OCI-LY7 (cell line): ENCODE data around the gene EIF5A. TPM values are rescaled to one million over a fixed set of nuclear protein-coding genes. Genes with fewer than 3 reads are reported as not detected.
"Not testable (repeated sequence)": the region's sequence is repeated elsewhere in the genome, so short reads cannot be mapped to it uniquely, and the experiment has no call there.

Experiments used
- BruUV-seq: library from RNA; stranded (reverse); fragments of 400-500 nt; replicated peaks from 2 replicates; lab custom pipeline; 2021; lab: Mats Ljungman, UMichigan
- CTCF ChIA-PET: fragments of 300-600 bp; sonication (Branson Sonifier 250); formaldehyde crosslinking; loops from one replicate; lab custom pipeline; 2022; ENCODE audit warnings: antibody characterized with exemption; ENCODE audit not compliant: unreplicated experiment; lab: Charles Lee
- POLR2A ChIA-PET: fragments of 300-600 bp; sonication (Branson Sonifier 250); formaldehyde crosslinking; loops from one replicate; lab custom pipeline; 2022; ENCODE audit warnings: antibody characterized with exemption; lab: Charles Lee
- DNase-seq: peaks from one replicate; pipeline ENCODE4 v3.0.0-alpha.2; 2015; ENCODE audit warnings: low spot score
- H2AFZ ChIP-seq: fragments of 200-600 bp; sonication (generic), shearing (Covaris generic); 2 replicates; pipeline ENCODE4 v1.6.1; 2014; ENCODE audit warnings: mild to moderate bottlenecking, antibody characterized with exemption, low read length, moderate library complexity
- H3K27ac ChIP-seq: fragments of 200-600 bp; sonication (generic); 2 replicates; pipeline ENCODE4 v1.5.1; 2014; ENCODE audit warnings: mixed run types, low read depth, mild to moderate bottlenecking, moderate library complexity, low read length, inconsistent platforms; ENCODE audit not compliant: poor library complexity, severe bottlenecking
- H3K36me3 ChIP-seq: fragments of 200-600 bp; sonication (generic); 2 replicates; pipeline ENCODE4 v1.6.1; 2014; ENCODE audit warnings: mild to moderate bottlenecking, antibody characterized with exemption, low read length, moderate library complexity, mixed read lengths; ENCODE audit not compliant: insufficient read depth
- H3K4me1 ChIP-seq: fragments of 200-600 bp; sonication (generic); 2 replicates; pipeline ENCODE4 v1.5.1; 2014; ENCODE audit warnings: mild to moderate bottlenecking, low read length; ENCODE audit not compliant: insufficient read depth, poor library complexity, severe bottlenecking
- H3K4me2 ChIP-seq: fragments of 200-600 bp; sonication (generic); 2 replicates; pipeline ENCODE4 v1.6.1; 2014; ENCODE audit warnings: mild to moderate bottlenecking, low read length
- H3K4me3 ChIP-seq: fragments of 200-600 bp; sonication (generic); 2 replicates; pipeline ENCODE4 v1.5.1; 2014; ENCODE audit warnings: mild to moderate bottlenecking, low read depth, low read length; ENCODE audit not compliant: poor library complexity, severe bottlenecking
- H3K79me2 ChIP-seq: fragments of 200-600 bp; sonication (generic); 2 replicates; pipeline ENCODE4 v1.6.1; 2016; ENCODE audit warnings: low read depth, mild to moderate bottlenecking, low read length, moderate library complexity, mixed read lengths; ENCODE audit not compliant: insufficient read depth
- H3K9me2 ChIP-seq: fragments of 200-600 bp; sonication (generic); 2 replicates; pipeline ENCODE4 v1.6.1; 2016; ENCODE audit warnings: mild to moderate bottlenecking, low read length, mixed read lengths; ENCODE audit not compliant: insufficient read depth
- H3K9me3 ChIP-seq: fragments of 200-600 bp; sonication (generic); 2 replicates; pipeline ENCODE4 v1.6.1; 2014; ENCODE audit warnings: mild to moderate bottlenecking, mixed run types, low read length, mixed read lengths
- H4K20me1 ChIP-seq: fragments of 200-600 bp; sonication (generic); 2 replicates; pipeline ENCODE4 v1.6.1; 2014; ENCODE audit warnings: mild to moderate bottlenecking, antibody characterized with exemption, low read length, moderate library complexity, mixed read lengths; ENCODE audit not compliant: insufficient read depth
- EZH2phosphoT487 ChIP-seq: fragments of 200-600 bp; sonication (generic); IDR thresholded peaks from 2 replicates; pipeline ENCODE4 v1.6.1; 2018; ENCODE audit warnings: low read depth, borderline replicate concordance, mild to moderate bottlenecking, mixed run types, antibody characterized with exemption, low read length, moderate library complexity, mixed read lengths
- intact Hi-C: fragments of 100-400 bp; cut with micrococcal nuclease; formaldehyde crosslinking; loops from one replicate; pipeline ENCODE4 v1.10.0; 2022; ENCODE audit not compliant: unreplicated experiment
- total RNA-seq, 2 experiments: library from RNA; depleted of rRNA in 1 of 2; stranded (reverse); fragments of >200 nt in 1 of 2; shearing (Covaris generic) in 1 of 2; gene quantifications; 2 replicates each; pipeline ENCODE4 v1.2.3, GENCODE V29; 2014 to 2022
- TF ChIP-seq, protein P1 (sequence below): fragments of 200-600 bp; sonication (generic); conservative IDR thresholded peaks from 2 replicates; pipeline ENCODE4 v1.5.1; 2014; ENCODE audit warnings: mild to moderate bottlenecking, antibody characterized with exemption, low read length, moderate library complexity, mixed read lengths

The EIF5A gene
- total RNA-seq, 2 experiments from 2014 or later = 491 to 803 TPM

DNA sequence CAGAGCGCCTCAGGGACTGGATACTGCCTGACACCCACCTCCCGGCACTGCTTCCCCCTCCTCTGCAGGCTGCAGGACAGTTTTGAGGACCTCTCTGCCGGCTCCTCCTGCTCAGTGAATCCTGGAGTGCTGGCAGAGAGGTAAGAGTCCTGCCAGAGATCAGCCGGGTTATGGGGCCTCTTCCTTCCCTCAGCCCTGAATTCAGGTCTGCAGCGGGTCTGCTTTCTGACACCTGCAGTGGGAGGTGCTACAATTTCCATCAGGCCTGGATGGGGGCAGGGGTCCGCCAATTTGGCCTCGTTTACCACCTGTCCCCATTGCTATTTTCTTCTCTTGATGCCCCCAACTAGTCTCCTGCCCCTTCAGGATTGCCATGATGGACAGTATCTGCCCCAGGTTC, 24.7 kb downstream of the EIF5A start:
- POLR2A ChIA-PET = interaction anchor here (2.8 kb wide), 1 partner anchor 16 kb away, joined by 10 read pairs; the partner anchor contains the start of gene GPS2
- peak overlapping the region; percentile 98 for H3K4me2 ChIP-seq
- H3K9me3 ChIP-seq = no peaks in the 10 kb centered on the region
- TF ChIP-seq EZH2phosphoT487 = no peak
- TF ChIP-seq, protein P1, sequence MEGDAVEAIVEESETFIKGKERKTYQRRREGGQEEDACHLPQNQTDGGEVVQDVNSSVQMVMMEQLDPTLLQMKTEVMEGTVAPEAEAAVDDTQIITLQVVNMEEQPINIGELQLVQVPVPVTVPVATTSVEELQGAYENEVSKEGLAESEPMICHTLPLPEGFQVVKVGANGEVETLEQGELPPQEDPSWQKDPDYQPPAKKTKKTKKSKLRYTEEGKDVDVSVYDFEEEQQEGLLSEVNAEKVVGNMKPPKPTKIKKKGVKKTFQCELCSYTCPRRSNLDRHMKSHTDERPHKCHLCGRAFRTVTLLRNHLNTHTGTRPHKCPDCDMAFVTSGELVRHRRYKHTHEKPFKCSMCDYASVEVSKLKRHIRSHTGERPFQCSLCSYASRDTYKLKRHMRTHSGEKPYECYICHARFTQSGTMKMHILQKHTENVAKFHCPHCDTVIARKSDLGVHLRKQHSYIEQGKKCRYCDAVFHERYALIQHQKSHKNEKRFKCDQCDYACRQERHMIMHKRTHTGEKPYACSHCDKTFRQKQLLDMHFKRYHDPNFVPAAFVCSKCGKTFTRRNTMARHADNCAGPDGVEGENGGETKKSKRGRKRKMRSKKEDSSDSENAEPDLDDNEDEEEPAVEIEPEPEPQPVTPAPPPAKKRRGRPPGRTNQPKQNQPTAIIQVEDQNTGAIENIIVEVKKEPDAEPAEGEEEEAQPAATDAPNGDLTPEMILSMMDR = no peak
- peak overlapping the region; percentile 59 for H3K4me3 ChIP-seq
- peaks cover 61% of the 10 kb centered on the region for H3K4me1 ChIP-seq
- peak overlapping the region; percentile 96 for H3K27ac ChIP-seq
- H3K36me3 ChIP-seq = no peaks in the 10 kb centered on the region
- CTCF ChIA-PET = no interaction called here
- H4K20me1 ChIP-seq = no peaks in the 10 kb centered on the region
- intact Hi-C loops = loop anchor here (5.0 kb wide), 1 partner anchor 355 kb away; the partner anchor contains the start of genes TP53 and WRAP53
- TSS peak; percentile 71 for BruUV-seq
- peaks cover 26% of the 10 kb centered on the region; the same call in 1 of the 2 replicates for H3K79me2 ChIP-seq
- H3K9me2 ChIP-seq = no peaks in the 10 kb centered on the region
- DNase-seq = peak; percentile 71
- H2AFZ ChIP-seq = peak overlapping the region; percentile 6; the same call in 1 of the 2 replicates

DNA sequence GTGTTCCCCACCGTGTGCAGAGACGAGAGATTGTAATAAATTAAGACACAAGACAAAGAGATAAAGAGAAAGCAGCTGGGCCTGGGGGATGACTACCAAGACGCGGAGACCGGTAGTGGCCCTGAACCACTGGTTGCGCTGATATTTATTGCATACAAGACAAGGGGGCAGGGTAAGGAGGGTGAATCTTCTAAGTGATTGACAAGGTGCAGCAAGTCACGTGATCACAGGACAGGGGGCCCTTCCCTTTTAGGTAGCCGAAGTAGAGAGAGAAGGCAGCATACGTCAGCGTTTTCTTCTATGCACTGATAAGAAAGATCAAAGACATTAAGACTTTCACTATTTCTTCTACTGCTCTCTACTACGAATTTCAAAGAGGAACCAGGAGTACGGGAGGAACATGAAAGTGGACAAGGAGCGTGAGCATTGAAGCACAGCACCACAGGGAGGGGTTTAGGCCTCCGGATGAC, 25.2 kb downstream of the EIF5A start:
- POLR2A ChIA-PET, H3K9me2 ChIP-seq, H3K9me3 ChIP-seq, H4K20me1 ChIP-seq, BruUV-seq, CTCF ChIA-PET, H3K36me3 ChIP-seq: not testable (repeated sequence)
- H3K4me1 ChIP-seq = peaks cover 61% of the 10 kb centered on the region
- H3K27ac ChIP-seq = peak overlapping the region; percentile 96
- H3K4me2 ChIP-seq = peak overlapping the region; percentile 98
- peak overlapping the region; percentile 59 for H3K4me3 ChIP-seq
- DNase-seq = peak; percentile 74
- H3K79me2 ChIP-seq = peaks cover 31% of the 10 kb centered on the region; the same call in 1 of the 2 replicates
- H2AFZ ChIP-seq = peak overlapping the region; percentile 6; the same call in 1 of the 2 replicates
- intact Hi-C loops = loop anchor here (5.0 kb wide), 1 partner anchor 355 kb away; the partner anchor contains the start of genes TP53 and WRAP53

DNA sequence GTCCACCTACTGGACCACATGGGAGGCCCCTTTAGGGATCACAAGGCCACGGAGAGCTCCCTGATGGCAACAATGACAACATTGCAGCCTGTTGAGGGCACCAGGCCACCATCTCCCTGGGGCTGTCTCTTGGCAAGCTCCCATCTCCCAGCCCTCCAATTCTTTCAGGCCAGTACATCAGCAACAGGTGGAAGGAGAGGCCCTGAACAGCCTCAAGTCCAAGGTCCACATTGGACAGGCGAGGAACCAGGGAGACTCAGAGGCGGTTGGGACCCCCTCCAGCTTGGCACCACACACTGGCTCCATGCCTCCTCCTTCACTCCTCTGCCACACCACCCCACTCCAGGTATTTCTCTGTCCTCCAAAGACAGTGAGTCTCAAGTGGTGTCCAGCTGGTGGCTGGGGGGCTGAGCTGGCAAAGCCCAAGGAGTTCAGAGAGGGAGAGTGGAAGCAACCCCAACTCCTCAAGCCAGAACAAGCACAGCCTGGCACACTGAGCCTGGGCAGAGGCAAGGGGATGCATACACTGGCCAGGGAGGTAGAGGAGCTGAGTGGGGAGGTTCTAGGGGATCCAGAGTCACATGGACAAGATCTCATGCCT, 27.6 kb downstream of the EIF5A start:
- TF ChIP-seq EZH2phosphoT487 = no peak
- TF ChIP-seq, protein P1 = no peak
- Histone ChIP-seq H3K9me2 (no peaks in the 10 kb centered on the region), H3K36me3 (peaks cover 24% of the 10 kb centered on the region), H4K20me1 (no peaks in the 10 kb centered on the region), H2AFZ (no peak overlapping the region), H3K9me3 (no peaks in the 10 kb centered on the region), H3K4me3 (no peak overlapping the region), H3K4me1 (peaks cover 66% of the 10 kb centered on the region), H3K27ac (peak overlapping the region; percentile 79), H3K4me2 (peak overlapping the region; percentile 99), H3K79me2 (peaks cover 30% of the 10 kb centered on the region)
- no TSS peak for BruUV-seq
- ChIA-PET CTCF (interaction anchor here (0.6 kb wide), 2 partner anchors 10 to 21 kb away, joined by 3 to 4 read pairs; no protein-coding TSS in a partner anchor), POLR2A (interaction anchor here (1.4 to 1.6 kb wide), 2 partner anchors 19 to 100 kb away, joined by 4 read pairs; partner anchors contain the start of genes GPS2 and TMEM102)
- DNase-seq = no peak
- intact Hi-C loops = loop anchor here (5.0 kb wide), 1 partner anchor 352 kb away; the partner anchor contains the start of genes TP53 and WRAP53

DNA sequence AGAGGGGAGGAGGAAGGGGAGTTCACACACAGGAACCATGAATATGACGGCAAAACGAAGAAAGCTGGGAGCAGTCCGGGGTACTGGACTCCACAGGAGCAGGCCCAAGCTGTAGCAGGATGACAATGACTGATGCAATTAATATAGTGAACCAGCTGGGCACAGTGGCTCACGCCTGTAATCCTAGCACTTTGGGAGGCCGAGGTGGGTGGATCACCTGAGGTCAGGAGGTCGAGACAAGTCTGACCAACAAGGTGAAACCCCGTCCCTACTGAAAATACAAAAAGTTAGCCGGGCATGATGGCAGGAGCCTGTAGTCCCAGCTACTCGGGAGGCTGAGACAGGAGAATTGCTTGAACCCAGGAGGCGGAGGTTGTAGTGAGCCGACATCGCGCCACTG, 28.3 kb downstream of the EIF5A start:
- Histone ChIP-seq H3K36me3 (peaks cover 28% of the 10 kb centered on the region), H3K27ac (peak overlapping the region; percentile 79), H3K4me2 (peak overlapping the region; percentile 99), H3K79me2 (peaks cover 28% of the 10 kb centered on the region), H2AFZ (peak overlapping the region; percentile 27; the same call in 1 of the 2 replicates), H3K4me3 (peak overlapping the region; percentile 78), H3K4me1 (peaks cover 60% of the 10 kb centered on the region)
- H4K20me1 ChIP-seq, DNase-seq, BruUV-seq, H3K9me2 ChIP-seq, H3K9me3 ChIP-seq: not testable (repeated sequence)
- intact Hi-C loops = loop anchor here (2.0 kb wide), 1 partner anchor 55 kb away; the partner anchor contains the start of gene SLC2A4
- ChIA-PET CTCF (interaction anchor here (1.1 kb wide), 1 partner anchor 20 kb away, joined by 3 read pairs; no protein-coding TSS in a partner anchor), POLR2A (interaction anchor here (1.3 to 1.9 kb wide), 6 partner anchors 13 to 99 kb away, joined by 4 to 7 read pairs (median 5); partner anchors contain the start of genes GPS2 and TMEM102)
